Pancreas (tissue), 10 donors: ENCODE measurements around the gene GALNT15. TPM values are rescaled to one million over a fixed set of nuclear protein-coding genes. Genes with fewer than 3 reads are reported as not detected.
A peak's percentile ranks its signal among the peaks of the same experiment; 100 is the strongest.

Experiments used
- ATAC-seq, 4 donors: fragments of 200-7000 bp; cut with Tn5 transposase; one replicate each; pipeline versions ENCODE4 v1.8.0 to v1.9.1; 2020; ENCODE audit warnings: mild to moderate bottlenecking in 4 of 4, moderate library complexity in 4 of 4
- DNase-seq, 6 donors: peaks; one replicate each; pipeline ENCODE4 v3.0.0-alpha.2; 2020
- FAIRE-seq: peaks from 2 replicates; lab custom pipeline; 2012; peaks lifted over from hg19 to GRCh38; lab: Jason Lieb, UNC
- H3K27ac ChIP-seq, 4 donors: fragments of 200-600 bp; sonication (generic); 1 replicate in 3 of 4; 2 replicates in 1 of 4; pipeline versions ENCODE4 v1.5.0 to v1.8.0; 2020
- H3K27me3 ChIP-seq, 4 donors: fragments of 200-600 bp; one replicate each; pipeline ENCODE4 v1.8.0; 2021
- H3K36me3 ChIP-seq, 3 donors: fragments of 200-600 bp; sonication (generic) in 1 of 3; one replicate each; pipeline versions ENCODE4 v1.5.0 to v1.8.0; 2020 to 2021
- H3K4me1 ChIP-seq, 3 donors: fragments of 200-600 bp; one replicate each; pipeline ENCODE4 v1.8.0; 2021
- H3K4me3 ChIP-seq, 4 donors: fragments of 200-600 bp; sonication (generic) in 2 of 4; one replicate each; pipeline versions ENCODE4 v1.5.0 to v1.8.0; 2020 to 2021
- H3K9me3 ChIP-seq, 4 donors: fragments of 200-600 bp; one replicate each; pipeline ENCODE4 v1.8.0; 2021
- WGBS, 2 donors: extraction: QIAGEN DNeasy Blood & Tissue Kit; methylation state at CpG; one replicate each; pipeline ENCODE4 v1.1.7; 2013; 5-methylcytosine and 5-hydroxymethylcytosine counted together
- intact Hi-C, 3 donors: fragments of 100-400 bp; cut with DNase I; formaldehyde crosslinking; loops; one replicate each; pipeline versions ENCODE4 v1.11.1 to v1.14.2; 2022
- polyA plus RNA-seq, 2 donors: library from polyadenylated mRNA; stranded (reverse); fragments of 200-250 nt; gene quantifications; one replicate each; pipeline ENCODE4 v1.2.3, GENCODE V29; 2013
- total RNA-seq, 6 donors: library from RNA; stranded (reverse); fragmentation: NEBNext Ultra II Directional in 4 of 6; extraction: Animal tissue kit (Norgen Biotek cat#: 25700) in 4 of 6; gene quantifications; one replicate each; pipeline versions ENCODE4 v1.2.1 to v1.2.4, GENCODE V29; 2021 to 2023
- TF ChIP-seq, protein P1 (sequence below), 4 donors: fragments of 200-600 bp; sonication (generic) in 3 of 4; IDR thresholded peaks; one replicate each; pipeline versions ENCODE4 v1.5.0 to v1.8.0; 2021; ENCODE audit warnings: antibody characterized with exemption in 4 of 4
- donor health status: healthy with polysubstance abuse.
- donor health status: DM: no; HTN: no; CAD: no; lungs with moderate emphysema.
- donor health status: DM: no; HTN: no; CAD: no.
- donor health status: control.
- donor health status: control.
- donor health status: Bipolar disorder and iron deficiency.
- donor health status: DM: yes; HTN: yes; CAD: no.
- donor health status: DM: no; HTN: no; CAD: no.
- donor health status: DM: no; HTN: no; CAD: no.
- donor health status: DM: yes; HTN: yes; CAD: no.

GALNT15 gene
- total and polyA plus RNA-seq, 8 donors: 0.78 to 5.6 (median 2.6) TPM

DNA sequence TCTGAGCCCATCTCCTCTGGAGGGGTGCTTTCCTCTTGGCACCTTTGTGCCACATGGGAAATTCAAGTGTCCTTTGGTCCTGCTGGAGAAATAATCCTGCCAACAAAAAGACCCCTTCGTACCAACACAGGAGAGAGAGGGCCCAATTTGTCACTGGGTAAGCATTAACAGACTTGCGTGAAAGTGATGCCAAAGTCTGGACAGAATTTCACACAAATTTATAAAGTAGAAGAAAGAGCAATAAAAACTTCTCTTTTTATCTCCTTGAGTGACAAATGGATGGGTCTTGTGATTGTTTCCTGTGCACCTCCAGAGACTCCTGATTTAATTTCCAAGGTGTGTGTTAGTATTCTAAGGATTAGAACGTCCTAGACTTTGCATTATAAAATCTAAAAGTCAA is 75.4 kb downstream of the GALNT15 start:
- WGBS, 2 donors: 56 to 58% methylated on average over 3 of the region's 3 CpGs

DNA sequence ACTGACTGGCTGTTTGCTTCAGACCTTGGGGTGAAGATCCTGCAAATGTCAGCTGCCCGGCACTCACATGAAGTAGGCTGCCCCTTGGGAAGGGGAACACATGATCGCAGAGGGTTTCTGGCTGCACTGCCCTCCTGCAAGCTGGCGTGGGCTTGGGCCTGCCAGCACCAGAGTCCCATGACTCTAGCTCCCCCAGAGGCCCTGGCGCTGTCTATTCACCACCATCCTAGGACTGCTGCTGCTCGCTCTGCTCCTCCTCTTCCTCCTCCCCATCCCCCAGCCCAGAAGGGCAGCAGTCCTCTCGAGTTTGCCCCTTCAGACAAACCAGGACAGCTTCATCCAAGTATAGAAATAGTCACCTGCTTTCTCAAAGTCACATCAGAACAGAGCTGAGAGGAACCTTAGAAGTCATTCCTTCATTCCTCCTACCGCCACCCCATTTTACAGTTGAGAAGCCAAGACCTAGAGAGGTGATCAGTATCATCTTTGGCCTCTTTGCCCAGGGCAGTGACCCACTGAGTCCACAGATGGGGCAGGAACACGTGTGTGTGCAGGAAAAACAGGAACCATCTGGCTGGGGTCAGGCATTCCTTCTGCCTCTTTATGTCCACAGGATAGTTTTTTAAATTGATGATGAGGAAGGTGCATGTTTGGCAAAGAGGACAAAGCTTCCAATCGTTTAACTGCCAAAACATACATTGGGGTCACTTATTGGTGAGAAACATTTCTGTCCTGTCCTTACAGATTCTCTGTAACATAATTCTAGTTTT is 77.0 kb downstream of the GALNT15 start:
- intact Hi-C loops: no loop called here
- Histone ChIP-seq H3K9me3 (no peaks in the 10 kb centered on the region), H3K4me3 (no peak overlapping the region), H3K27me3 (no peaks in the 10 kb centered on the region), H3K36me3 (no peaks in the 10 kb centered on the region), H3K27ac (peak overlapping the region in 2 of 4 donors; percentile 16 to 57), H3K4me1 (peaks cover 5 to 14% (median 8%) of the 10 kb centered on the region in 3 donors)
- TF ChIP-seq, protein P1, sequence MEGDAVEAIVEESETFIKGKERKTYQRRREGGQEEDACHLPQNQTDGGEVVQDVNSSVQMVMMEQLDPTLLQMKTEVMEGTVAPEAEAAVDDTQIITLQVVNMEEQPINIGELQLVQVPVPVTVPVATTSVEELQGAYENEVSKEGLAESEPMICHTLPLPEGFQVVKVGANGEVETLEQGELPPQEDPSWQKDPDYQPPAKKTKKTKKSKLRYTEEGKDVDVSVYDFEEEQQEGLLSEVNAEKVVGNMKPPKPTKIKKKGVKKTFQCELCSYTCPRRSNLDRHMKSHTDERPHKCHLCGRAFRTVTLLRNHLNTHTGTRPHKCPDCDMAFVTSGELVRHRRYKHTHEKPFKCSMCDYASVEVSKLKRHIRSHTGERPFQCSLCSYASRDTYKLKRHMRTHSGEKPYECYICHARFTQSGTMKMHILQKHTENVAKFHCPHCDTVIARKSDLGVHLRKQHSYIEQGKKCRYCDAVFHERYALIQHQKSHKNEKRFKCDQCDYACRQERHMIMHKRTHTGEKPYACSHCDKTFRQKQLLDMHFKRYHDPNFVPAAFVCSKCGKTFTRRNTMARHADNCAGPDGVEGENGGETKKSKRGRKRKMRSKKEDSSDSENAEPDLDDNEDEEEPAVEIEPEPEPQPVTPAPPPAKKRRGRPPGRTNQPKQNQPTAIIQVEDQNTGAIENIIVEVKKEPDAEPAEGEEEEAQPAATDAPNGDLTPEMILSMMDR (IDR thresholded peaks at IDR 0.05): no peak
- FAIRE-seq (no peak), ATAC-seq (no peak), DNase-seq (no peak)
- 77 to 80% methylated on average over 9 of the region's 9 CpGs for WGBS, 2 donors

More for the DNA sequence above, 75.4 kb downstream of the GALNT15 start:
- DNase-seq (no peak), FAIRE-seq (no peak), ATAC-seq (no peak)
- TF ChIP-seq, protein P1 (IDR thresholded peaks at IDR 0.05): no peak
- H3K27ac ChIP-seq: peak overlapping the region in 1 of 4 donors; percentile 25
- peaks cover 5 to 14% (median 8%) of the 10 kb centered on the region in 3 donors for H3K4me1 ChIP-seq
- H3K27me3 ChIP-seq: no peaks in the 10 kb centered on the region
- no peak overlapping the region for H3K4me3 ChIP-seq
- intact Hi-C loops: loop anchor here in 1 of 3 donors (10.0 kb wide), 1 partner anchor 195 kb away; no protein-coding TSS in a partner anchor
- no peaks in the 10 kb centered on the region for H3K36me3 ChIP-seq
- no peaks in the 10 kb centered on the region for H3K9me3 ChIP-seq

DNA sequence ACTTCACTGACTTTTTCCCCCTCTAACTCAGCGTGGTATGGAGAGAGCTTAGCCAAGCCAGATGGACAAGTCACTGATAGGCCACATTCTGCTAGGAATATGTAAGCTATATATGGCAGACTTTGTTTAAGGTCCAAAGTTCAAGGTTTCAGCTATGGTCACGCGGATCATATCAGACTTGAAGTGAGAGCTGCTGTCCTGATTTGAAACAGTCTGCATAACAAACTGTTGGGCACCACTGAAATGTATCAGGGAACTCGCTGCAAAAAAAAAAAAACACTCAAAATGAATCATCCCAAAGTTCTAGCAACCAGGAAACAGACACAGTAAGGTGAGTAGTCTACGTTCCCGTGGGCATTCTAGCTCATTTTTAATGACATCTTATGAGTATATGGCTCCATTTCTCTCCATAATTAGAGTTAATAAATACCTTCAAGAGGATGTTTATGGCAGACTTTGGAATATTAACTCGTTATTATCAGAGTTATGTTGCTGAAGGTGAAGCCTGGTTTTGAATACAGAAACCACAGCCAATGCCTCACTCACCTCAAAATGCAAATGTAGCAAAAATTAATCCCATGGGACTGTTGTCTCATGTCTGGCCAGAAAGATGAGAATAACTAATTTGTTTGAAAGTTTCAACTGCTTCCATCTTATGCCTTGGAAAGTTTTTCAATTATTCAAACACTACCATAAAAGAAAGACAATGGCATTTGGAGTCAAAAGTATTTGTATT is 77.9 kb downstream of the GALNT15 start:
- H3K4me1 ChIP-seq: peaks cover 5 to 14% (median 8%) of the 10 kb centered on the region in 3 donors
- no peak overlapping the region for H3K4me3 ChIP-seq
- H3K9me3 ChIP-seq: no peaks in the 10 kb centered on the region
- ATAC-seq (peak; percentile 58 to 75 (median 66)), DNase-seq (peak in 2 of 6 donors; percentile 22 to 33), FAIRE-seq (no peak)
- 10 to 12% methylated on average over 7 of the region's 7 CpGs for WGBS, 2 donors
- no peaks in the 10 kb centered on the region for H3K36me3 ChIP-seq
- peak overlapping the region in 2 of 4 donors; percentile 16 to 57 for H3K27ac ChIP-seq
- H3K27me3 ChIP-seq: no peaks in the 10 kb centered on the region
- intact Hi-C loops: no loop called here
- TF ChIP-seq, protein P1 (IDR thresholded peaks at IDR 0.05): no peak

DNA sequence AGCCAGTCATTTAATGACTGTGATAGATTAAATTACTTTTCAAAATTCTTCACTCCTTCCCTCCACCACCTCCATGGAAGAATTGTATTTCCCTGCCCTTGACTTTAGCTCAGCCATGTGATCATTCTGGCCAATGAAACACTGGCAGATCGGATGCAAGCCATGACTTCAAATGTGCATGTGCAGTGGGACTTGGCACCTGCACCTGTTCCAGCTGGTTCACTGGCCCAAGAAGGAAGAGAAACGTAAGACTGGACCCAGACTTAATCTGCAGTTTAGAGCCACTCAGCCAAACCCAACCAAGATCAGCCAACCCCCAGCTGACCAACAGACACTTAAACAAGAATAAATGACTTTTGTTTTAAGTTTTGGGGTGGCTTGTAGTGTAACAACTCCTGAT is 78.5 kb downstream of the GALNT15 start:
- Histone ChIP-seq H3K4me1 (peaks cover 5 to 14% (median 8%) of the 10 kb centered on the region in 3 donors), H3K36me3 (no peaks in the 10 kb centered on the region), H3K27ac (peak overlapping the region in 2 of 4 donors; percentile 16 to 57), H3K4me3 (no peak overlapping the region), H3K27me3 (no peaks in the 10 kb centered on the region), H3K9me3 (no peaks in the 10 kb centered on the region)
- TF ChIP-seq, protein P1 (IDR thresholded peaks at IDR 0.05): no peak
- peak in 1 of 4 donors; percentile 8 for ATAC-seq
- intact Hi-C loops: no loop called here
- no peak for FAIRE-seq
- DNase-seq: no peak
- WGBS, 2 donors: 47 to 54% methylated on average over 2 of the region's 2 CpGs
